D721Med (cell line): Measurements from ENCODE around the gene PTPN1.
"Not testable (repeated sequence)": the region's sequence is repeated elsewhere in the genome, so short reads cannot be mapped to it uniquely, and the experiment has no call there.

Source experiments
- DNase-seq: peaks from one replicate; pipeline ENCODE4 v3.0.0; 2011; ENCODE audit warnings: low spot score; ENCODE audit not compliant: insufficient read length
- FAIRE-seq: peaks from 2 replicates; lab custom pipeline; 2011; peaks lifted over from hg19 to GRCh38; lab: Jason Lieb, UNC
- TF ChIP-seq, protein P1 (sequence below): IDR thresholded peaks from 2 replicates; pipeline ENCODE4 v1.5.1; 2012; ENCODE audit warnings: mild to moderate bottlenecking, control low read depth; ENCODE audit not compliant: insufficient read depth; ENCODE audit errors: missing control alignments

Gene PTPN1

DNA sequence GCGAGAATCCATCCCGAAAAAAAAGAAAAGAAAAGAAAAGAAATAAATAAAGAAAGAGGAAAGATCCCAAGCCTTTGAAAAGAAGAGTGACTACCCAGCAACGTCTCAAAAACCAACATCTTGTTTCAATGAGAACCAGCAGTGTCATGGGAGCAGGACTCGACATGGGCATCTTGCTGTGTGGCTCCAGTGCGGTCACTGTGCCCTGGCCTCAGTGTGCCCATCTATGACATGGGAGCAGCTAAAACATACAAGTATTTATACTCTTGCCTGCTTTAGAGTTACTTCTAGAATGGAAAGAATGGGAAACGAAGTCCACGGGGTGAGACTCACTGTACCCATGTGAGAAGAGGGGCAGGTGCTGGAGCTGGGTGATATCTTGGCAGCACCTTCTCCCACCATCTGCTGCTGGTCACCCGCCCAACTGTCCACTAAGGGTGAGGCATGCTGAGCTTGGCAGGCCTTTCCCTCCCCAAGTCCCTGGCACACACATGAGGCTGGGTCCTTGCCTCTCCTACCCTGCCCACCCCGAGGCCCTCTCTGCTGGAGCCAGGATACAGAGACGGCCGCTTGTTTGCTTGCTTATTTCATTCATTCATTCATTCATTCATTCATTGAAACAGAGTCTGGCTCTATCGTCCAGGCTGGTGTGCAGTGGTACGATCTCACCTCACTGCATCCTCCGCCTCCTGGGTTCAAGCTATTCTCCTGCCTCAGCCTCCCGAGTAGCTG lies 103.4 kb downstream of the PTPN1 start:
- FAIRE-seq, result no peak
- no peak for DNase-seq
- TF ChIP-seq, protein P1, sequence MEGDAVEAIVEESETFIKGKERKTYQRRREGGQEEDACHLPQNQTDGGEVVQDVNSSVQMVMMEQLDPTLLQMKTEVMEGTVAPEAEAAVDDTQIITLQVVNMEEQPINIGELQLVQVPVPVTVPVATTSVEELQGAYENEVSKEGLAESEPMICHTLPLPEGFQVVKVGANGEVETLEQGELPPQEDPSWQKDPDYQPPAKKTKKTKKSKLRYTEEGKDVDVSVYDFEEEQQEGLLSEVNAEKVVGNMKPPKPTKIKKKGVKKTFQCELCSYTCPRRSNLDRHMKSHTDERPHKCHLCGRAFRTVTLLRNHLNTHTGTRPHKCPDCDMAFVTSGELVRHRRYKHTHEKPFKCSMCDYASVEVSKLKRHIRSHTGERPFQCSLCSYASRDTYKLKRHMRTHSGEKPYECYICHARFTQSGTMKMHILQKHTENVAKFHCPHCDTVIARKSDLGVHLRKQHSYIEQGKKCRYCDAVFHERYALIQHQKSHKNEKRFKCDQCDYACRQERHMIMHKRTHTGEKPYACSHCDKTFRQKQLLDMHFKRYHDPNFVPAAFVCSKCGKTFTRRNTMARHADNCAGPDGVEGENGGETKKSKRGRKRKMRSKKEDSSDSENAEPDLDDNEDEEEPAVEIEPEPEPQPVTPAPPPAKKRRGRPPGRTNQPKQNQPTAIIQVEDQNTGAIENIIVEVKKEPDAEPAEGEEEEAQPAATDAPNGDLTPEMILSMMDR, result no peak

DNA sequence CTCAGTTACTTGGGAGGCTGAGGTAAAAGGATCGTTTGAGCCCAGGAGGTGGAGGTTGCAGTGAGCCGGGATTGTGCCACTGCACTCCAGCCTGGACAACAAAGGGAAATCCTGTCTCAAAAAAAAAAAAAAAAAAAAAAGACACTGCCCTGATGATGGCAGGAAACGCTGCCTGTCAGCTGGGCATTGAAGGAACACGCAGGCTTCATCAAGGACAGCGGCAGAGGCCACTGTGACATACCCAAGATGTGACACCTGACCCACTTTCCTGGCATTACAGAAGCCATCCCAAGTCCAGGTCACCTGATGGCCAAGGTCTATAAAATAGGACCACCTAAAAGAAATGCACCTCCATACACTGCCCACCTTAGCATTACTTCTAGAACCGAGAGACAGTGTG lies 105.2 kb downstream of the PTPN1 start:
- TF ChIP-seq, protein P1, result no peak
- FAIRE-seq, result no peak
- DNase-seq, result no peak

DNA sequence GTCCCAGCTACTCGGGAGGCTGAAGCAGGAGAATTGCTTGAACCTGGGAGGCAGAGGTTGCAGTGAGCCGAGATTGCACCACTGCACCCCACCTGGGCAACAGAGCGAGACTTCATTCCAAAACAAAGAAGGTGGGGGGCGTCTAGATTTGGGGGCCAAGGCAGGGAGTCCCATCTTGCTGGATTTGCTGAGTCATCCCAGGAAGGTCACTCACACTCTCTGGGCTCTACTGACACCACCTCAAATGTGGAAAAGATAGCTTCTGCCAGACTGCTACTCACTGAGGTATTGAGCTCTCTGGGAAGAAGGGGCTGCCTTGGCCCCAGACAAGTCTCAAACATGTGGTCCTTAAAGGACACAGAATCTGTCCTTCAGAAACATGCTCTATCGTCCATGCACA lies 106.8 kb downstream of the PTPN1 start:
- TF ChIP-seq, protein P1, result no peak
- DNase-seq, result no peak

DNA sequence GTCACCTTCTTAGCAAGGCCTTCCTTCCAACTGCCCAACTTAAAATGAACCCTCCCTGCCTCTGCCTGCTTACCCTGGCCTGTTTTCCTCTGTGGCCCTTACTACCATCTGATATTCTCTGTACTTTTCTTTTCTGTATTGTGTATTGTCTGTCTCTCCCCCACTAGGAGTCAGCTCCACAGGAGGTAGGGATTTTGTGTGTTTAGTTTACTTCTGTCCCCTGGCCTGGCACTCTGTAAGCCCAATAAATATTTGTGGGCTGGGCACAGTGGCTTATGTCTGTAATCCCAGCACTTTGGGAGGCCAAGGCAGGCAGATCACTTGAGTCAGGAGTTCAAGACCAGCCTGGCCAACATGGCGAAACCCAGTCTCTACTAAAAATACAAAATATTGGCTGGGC lies 108.4 kb downstream of the PTPN1 start:
- DNase-seq (no peak), FAIRE-seq (no peak)
- TF ChIP-seq, protein P1, result no peak

More for the DNA sequence above, 106.8 kb downstream of the PTPN1 start:
- no peak for FAIRE-seq

DNA sequence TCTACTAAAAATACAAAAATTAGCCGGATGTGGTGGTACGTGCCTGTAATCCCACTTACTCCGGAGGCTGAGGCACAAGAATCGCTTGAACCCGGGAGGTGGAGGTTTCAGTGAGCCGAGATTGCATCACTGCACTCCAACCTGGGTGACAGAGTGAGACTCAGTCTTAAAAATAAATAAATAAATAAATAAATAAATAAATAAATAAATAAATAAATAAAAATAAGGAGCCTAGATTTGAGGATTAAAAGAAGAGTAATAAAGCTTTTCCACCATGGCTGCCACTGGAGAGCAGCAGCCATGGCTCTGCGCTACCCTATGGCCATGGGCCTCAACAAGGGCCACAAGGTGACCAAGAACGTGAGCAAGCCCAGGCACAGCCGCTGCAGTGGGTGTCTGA lies 110.3 kb downstream of the PTPN1 start:
- DNase-seq, FAIRE-seq: not testable (repeated sequence)

DNA sequence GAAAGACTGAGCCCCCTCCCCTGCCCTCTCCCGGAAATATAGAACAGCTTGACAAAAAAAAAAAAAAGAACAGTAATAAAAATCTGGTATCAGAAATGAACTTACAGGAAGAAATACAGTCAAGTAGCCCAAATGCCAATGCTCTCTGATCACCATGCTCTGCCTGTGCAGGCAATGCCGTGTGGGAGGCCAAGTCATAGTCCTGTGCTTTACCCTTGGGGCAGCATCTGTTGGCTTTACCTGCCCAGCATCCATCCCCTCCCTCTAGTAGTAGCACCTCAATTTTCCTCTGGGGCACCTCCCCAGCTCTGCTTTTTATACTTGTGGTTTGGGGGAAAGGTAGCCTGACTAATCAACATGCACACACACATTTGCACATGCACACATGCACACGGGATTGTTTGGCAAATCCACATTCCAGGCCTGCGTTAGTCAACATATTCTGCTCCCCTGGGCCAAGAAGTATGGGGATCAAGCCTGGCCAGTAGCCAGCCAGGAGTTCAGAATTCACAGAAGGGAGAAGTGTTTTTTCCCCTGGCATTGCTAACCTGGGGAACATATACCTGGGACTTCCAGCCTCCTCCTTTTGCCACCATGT lies 111.0 kb downstream of the PTPN1 start:
- no peak for DNase-seq
- TF ChIP-seq, protein P1, result no peak
- FAIRE-seq, result no peak

DNA sequence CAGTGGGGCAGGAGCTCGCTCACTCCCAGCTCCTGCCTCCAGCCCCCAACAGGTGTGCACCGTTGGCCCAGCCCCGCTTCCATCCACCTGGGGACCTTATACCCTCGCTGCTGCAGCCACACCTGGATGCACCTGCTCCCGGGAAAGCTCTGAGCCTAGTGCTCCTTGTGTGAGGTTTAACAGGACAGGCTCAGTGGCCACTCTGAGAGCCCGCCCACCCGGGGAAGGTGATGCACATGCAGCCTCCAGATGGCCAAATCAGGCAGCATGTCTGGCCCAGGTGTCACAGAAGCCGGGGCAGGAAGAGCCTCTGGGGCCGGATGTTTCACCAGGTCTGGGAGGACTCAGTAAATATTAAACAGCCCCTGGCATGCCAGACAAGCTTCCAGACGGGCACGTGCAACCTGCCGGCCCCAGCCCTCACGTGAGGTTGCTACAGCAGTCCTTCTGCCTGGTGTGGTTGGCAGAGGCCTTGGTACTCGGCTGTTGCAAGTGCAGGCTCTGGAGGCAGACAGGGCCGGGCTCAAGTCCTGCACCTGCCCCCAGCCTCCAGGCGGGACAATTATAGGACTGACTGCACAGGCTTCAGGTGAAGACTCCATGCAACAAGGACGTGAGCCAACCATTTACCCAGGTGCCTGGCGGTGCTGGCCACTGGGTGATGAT lies 114.3 kb downstream of the PTPN1 start:
- DNase-seq (no peak), FAIRE-seq (no peak)
- TF ChIP-seq, protein P1, result no peak
